Measurements from ENCODE around the gene HMCN1.

Gene HMCN1

DNA sequence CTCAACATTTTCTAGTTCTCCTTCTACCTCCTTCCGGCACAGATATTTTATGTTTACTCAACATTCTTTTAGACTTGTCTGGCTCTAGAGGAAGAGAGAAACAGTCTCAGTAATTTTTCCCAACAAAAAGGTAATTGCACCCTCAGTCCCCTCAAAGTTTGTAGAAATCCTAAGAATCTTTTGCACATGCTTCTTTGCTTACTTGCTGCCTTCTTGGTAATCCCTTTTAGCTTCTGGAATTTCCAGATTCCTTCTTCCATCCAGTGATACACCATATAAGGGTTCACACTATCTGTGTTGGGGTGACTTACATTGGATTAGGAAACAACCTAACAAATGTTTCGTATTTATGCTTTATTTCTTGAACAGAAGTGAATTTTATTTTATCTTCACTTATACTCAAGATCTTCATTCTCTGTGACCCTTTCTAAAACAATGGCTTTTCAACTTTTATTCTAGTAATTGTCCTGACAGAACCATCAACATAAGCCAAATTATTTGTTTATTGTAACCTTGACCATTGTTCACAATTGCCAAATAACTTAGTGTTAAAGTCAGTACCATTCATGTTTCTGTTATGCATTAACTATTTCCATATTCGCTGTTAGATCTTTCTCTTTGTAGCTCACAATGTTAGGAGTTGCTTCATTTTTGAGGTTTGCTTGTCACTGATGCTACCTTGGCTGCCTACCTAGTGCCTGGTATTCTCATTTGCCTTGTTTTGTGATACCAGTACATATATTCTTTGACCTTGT is 238.1 kb downstream of the HMCN1 start:
- peak; percentile 20 for DNase-seq

DNA sequence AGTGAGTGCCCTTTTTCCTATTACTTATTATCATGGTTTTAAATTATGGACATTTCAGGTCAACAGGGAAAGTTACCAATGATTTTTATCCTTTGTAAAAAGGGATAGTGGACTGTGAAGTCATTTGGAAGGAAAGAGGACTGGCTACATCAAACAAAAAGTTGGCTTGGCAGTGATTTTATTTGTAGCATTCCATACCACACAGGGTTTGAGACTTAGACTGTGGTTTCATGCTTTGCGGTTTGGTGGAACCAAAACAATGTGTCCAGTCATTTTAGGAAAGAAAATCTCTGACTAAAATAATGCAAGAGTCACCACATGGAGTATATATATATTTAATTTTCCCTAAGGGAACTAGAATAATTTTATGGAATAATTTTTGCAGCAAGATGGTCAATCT is 239.5 kb downstream of the HMCN1 start:
- DNase-seq, result peak; percentile 72

DNA sequence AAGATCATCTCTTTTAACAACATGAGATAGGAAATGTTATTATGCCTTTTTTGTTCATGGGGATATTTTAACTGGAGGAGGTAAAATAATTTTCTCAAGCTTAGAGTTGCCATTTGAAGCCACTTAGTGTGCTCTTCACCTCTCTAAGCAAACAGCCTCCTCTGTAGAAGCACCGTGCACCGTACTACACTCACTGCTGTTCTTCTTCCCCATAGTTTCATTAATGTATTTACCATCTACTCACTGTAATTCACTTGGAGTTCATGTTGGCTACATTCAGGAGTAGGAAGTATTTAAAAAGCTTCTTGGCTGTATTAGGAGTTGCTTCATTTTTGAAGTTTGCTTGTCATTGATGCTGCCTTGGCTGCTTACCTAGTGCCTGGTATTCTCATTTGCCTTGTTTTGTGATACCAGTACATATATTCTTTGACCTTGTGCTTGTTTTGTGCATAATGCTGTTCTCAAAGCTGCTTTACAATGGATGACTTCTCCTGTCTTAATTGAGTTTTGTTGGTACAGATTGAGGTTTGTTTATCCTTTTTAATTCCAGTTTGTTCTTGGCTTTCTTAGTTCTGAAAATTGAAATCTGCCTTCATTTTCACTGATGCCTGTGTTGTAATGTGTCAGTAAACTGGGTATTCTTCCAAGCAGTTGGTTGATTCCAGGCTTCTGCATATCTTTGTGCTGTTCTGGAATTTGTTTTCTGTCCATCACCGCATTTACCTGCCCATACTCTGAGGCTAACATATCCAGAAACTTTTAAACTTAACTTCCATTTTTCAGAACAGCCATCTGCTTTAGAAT is 240.4 kb downstream of the HMCN1 start:
- no peak for DNase-seq

DNA sequence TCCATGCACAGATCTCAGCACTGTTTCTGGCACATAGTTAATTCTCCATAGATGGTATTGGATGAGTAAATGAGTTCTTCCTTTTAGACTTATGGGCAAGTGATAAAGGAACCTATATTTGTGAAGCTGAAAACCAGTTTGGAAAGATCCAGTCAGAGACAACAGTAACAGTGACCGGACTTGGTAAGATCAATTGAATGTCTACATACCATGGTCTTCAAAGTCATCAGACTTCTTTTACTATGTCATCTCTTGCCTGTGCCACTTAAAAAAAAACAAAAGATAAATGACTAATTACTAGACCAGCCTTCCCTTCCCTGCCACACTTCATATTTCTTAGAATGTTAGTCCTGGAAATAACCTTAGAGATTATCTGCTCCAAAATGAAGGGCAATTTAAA is 246.7 kb downstream of the HMCN1 start:
- DNase-seq, result no peak

DNA sequence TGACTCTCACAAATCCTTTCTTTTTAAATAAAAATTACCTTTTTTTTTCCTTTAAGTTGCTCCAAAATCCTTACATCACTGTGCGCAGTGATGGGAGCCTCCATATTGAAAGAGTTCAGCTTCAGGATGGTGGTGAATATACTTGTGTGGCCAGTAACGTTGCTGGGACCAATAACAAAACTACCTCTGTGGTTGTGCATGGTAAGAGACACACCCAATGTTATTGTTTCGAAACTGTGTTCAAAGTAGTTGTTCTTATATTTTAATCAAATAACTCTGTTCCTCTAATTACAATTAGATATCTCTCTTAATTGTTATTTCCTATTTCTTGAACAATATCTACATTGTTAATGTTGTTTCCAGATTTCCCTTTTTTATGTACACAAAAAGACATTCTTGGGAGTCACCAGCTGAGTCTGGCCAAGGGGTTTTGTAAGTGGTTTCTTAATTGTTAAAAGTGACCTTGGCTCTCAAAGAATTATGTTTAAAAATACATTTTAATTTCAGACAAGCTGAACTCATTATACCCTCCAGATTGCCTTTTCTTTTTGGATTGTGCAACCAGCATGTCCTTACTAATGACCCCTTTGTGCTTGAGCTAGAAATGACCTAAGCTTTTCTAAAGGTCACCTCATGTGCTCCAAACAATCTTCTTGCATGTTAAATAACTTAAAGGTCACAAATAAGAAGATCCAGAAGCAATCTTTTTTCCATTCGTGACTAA is 250.1 kb downstream of the HMCN1 start:
- no peak for DNase-seq

DNA sequence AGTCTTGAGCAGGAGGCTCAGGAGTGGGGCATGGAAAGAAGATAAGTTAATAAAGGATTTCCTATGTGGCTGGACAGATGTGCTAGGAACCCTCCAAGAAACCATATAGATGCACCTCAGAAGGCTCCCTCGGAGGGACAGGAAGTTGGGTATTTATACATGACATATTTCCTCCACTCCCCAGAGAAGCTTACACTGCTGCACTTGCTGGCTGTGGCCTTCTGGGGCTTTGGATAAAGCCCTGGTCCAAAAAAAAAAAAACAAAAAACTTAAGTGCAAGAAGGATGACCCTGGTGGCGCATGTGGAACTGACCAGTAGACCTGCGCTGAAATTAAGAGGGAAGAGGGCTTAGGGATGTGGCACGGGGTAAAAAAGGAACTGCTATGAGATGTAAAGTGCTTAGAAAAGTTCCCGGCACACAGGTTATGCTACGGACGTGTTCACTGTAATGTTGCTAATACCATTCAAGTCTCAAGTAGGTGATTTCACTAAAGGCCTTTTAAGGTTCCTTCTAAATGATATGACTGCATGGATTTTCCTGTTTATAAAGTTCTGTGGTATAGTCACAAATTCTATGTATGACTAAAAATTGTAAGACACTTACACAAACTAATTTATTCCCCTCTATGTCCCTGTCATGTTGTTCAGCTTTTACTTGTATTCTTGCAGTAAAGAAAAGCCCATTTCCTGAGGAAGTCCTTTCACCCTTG is 253.6 kb downstream of the HMCN1 start:
- no peak for DNase-seq

DNA sequence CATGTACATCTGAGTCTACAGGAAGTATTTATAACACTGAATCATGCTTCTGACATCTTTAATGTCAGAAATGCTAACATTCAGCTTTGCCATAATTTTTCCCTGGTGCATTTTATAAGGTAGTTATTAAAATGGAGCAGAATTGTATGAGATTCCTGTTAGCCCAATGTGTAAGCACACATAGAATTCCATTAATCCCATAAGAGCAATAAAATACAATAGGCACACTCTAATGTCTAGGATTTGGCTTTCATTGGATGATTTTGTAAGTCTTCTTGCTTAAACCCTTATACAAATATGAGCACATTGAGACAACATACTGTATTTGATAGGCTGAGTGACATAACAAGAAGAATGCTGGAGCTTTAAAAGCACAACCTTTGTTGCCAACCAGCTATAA is 256.4 kb downstream of the HMCN1 start:
- no peak for DNase-seq

DNA sequence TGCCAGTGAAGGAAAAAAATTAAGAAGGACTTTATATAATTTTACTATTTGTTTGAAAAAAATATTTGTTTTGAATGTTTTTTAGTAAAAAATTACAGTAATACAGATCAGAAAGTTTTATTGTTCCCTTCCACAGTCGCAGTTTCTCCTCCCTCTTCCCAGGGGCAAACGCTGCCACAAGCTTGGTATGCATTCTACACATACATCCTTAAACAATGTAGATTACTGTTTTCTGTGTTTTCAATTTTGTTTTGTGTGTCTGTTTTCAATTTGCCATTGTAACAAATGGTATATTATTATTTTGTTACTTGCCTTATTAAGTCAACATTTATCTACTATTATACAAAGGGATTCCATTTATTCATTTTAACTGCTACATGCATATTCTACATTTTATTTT is 257.1 kb downstream of the HMCN1 start:
- no peak for DNase-seq

DNA sequence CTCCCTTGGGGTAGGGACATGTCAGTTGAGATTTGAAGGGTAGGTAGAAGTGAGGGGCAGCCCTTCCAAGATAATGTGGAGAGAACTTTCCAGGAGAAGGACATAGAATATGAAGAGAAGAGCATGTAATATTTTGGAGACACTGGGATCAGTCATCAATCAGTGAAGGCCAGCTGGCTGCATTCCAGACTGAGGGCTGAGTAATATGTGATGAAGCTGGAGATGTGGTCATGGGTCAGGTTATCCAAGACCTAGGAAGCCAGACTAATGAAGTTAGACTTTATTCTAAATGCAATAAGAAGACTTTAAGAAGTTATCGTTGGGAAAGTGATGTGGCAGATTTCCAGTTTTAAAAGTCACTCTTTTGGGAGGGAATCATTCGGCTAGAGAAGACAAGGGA is 262.0 kb downstream of the HMCN1 start:
- peak; percentile 62 for DNase-seq

DNA sequence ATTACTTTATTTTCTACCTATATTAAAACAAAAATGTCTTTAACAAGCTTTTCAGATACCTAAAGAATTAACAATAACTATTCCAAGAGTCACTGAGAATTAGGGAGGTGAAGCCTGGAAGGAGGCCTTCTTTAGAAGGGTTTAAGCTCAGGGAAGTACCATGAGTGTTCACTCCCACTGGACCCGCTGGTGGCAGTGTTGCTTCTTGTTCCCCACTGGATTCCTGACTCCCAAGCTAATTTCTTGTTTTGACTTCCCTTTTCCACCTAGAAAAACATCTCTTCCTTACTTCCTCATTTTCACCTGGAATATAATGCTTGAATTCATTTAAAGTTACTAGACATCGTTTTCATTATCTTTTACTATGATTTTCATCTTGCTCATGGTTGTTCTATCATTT is 264.2 kb downstream of the HMCN1 start:
- no peak for DNase-seq

DNA sequence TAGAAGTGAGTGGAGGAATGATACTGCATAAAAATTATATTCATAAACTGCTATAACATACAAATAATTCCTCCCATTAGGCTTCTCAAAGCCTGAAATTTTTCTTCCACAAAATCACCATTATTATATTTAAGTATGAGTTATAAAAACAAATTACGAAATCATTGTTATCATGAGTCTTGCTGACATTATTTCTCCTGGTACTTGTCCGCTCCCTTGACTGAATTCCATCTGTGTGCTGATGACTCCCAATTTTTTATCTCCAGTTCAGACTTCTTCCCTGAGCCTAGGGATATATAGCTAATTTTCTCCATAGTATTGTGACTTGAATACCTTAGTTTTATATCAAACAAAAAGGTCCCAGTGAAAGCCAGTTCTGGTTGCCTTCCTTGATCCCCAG is 268.2 kb downstream of the HMCN1 start:
- no peak for DNase-seq

DNA sequence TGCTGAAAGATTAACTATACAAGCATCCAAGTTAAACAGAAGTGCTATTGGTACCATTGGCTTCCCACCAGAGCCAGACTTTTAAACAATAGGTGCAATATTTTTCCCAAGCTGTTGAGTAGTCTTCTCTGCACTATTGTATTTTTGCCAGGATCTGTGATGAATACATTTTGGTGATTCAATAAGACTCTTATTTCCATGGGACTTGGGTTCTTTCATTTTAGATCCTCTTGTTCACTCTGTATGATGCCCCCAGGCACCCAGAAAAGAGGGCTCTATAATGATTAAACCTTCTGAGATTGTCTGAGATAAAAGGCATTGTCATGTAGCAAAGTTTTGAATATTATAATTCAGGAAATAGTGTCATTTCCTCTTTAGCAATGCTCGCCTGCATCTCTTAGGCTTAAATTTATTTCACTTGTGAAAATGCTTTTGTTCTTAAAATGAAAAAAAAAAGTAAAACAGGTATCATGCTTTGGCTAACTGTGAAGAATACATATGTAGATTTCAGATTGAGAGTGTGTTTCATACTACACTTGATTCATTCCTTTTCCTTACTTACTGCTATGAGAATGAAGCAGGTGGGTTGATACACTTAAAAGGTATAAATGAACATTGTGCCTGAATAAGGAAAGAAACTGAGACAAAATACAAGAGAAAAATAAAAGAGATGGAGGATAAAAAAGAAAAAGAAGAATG is 275.0 kb downstream of the HMCN1 start:
- DNase-seq, result no peak

DNA sequence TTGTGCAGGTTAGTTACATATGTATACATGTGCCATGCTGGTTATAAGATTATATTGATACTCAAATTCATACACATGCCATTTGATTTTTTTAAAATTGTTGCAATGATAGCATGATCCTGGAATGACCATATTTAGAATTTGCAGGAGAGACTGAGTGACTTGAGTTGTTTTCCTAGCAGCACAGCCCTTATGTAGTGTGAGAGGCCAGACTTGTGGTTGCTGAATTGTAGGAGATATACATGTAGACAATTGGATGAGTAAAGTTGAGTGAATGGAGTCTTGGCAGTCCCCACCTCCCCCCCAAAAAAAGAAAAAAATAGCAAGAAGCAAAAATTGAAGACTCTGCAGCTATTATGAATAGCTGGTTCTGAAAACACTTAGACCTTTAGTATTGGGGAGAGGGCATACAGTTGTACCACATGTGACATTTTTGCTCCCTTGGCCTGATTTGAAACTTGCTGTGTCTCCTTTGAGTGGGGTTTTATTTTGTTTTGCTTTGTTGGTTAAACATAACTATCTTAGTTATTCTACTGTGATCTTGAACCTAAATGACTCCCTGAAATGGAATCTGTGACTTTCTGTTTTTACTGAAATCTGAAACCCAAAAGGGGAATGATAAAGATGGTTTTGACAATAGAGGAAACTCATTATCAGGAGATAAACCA is 280.3 kb downstream of the HMCN1 start:
- no peak for DNase-seq

DNA sequence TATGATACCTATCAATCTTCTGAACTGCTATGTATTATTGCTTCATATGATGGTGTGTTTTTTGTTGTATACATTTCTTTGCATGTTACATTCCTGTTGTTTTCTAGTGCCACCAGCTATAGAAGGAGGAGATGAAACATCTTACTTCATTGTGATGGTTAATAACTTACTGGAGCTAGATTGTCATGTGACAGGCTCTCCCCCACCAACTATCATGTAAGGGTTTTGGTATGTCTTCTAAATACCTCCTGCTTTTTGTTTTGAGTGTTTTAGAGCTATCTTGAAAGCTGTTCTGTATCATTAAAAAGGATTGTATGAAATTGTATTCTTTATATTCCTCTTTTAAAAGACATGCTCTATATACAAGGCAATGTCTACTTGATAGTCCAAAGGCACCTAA is 282.7 kb downstream of the HMCN1 start:
- no peak for DNase-seq

DNA sequence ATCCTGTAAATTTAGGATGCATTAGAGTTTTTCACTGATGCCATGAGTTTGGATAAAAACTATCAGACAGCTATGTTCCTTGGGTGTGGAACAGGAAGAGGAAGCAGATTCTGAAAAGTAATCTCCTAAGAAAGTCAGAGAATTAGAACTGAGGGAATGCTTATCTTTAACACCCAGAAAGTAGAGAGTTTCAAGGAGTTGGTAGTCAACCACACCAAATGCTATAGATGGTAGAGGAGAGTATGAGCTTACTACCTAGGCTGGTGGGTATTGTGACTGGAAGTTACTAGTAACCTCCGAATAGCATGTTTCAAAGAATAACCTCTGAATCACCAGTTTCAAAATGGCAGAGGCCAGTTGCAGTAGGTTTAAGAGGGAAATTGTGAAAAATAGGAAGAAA is 288.0 kb downstream of the HMCN1 start:
- no peak for DNase-seq

DNA sequence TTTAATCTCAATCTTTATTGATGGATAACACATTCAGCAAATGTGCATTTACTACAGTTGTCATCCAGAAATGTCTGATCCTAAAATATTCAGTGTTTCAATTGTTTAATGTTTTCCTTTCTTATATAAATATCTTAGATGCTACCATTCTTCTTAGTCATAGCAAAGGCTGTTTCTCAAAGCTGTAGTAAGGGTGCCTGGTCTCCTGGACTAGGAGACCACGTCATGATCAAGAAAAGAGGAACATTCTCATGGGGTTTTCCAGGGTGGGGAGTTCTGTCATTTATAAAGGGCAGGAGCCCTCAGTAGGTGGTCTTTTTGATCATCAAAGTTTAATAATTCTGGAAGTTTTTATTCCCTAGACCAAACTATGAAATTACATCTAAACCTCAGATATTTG is 292.8 kb downstream of the HMCN1 start:
- DNase-seq, result no peak

DNA sequence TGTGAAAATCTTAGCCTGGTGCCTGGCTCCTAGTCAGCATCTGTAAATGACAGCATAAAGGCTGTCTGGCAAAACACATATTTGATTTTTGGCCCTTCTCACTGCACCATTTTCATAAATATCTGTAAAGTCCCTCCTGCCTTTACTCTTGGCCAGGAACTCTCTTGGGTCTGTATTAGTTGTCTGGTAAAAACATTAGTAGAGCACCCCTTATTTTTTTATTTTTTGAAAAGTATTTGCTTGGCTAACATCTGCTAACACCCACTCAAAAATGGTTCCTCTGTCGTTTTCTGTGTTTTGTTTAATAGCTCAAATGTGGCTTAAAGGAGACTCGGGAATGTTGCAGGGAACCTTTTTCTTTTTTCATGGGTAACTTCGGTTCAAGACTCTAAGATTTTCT is 293.4 kb downstream of the HMCN1 start:
- DNase-seq, result no peak

DNA sequence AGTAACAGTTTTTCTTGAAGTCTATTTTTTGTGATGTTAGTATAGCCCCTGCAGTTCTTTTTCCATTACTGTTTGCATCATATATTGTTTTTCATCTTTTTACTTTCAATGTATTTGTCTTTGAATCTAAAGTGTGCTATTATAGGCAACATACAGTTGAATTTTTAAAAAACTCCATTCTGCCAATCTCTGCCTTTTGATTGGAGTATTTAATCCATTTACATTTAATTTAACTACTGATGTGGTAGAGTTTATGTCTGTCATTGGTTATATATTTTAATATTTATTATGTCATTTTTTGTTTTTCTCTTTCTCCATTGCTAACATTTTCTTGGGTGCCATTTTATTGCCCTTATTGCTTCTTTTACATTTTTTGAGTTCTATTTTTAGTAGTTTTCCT is 296.3 kb downstream of the HMCN1 start:
- no peak for DNase-seq

DNA sequence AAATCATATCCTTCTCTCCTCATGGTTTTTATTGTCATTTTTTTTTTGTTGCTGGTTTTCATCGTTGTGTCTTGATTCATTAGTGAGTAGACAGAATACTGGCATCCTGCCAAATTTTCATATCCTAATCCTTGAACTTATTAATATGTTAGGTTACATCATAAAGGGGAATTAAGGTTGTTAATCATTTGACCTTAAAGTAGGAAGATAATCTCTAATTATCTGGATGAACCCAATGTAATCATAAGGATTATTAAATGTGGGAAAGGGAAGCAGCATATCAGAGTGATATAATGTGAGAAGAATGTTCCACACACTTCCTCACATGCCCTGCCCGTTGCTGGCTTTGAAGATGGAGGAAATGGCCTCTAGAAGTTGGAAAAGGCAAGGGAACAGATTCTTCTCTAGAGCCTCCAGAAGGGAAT is 299.7 kb downstream of the HMCN1 start:
- peak; percentile 11 for DNase-seq

DNA sequence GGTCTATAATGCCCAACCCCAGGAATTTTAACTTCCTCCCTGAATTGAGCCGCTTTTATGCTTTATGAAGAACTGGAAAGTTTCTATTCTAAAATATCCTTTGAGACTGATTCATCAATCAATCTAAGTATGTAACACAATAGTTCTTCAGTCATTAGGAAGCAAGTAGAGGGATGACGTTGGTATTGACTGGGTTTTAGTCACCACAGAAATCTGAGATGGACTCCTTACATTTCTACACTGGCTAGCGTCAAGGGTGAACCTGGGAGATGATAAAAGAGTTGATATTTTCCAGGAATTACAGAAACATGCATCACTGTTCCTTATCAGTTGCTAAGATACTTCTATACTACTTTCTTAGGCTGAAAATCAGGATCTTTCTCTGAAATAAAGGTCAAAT is 308.0 kb downstream of the HMCN1 start:
- no peak for DNase-seq

DNA sequence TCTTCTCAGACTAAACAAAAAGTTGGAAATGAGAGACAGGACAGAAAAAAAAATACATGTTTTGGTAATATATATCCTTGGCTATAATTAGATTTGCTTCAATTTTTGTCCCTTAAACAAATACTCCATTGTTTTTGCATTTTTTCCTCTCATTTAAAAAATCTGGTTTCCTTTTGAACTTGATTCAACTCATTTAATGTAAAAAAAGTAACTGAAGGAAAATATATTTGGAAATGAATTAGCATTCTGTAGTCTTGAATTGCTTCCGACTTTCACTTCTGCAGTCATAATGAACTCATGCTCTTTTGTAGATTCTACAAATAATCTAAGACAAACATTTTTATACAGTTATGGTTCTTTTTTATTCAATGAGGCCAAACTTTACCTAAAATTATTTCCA is 309.1 kb downstream of the HMCN1 start:
- no peak for DNase-seq

DNA sequence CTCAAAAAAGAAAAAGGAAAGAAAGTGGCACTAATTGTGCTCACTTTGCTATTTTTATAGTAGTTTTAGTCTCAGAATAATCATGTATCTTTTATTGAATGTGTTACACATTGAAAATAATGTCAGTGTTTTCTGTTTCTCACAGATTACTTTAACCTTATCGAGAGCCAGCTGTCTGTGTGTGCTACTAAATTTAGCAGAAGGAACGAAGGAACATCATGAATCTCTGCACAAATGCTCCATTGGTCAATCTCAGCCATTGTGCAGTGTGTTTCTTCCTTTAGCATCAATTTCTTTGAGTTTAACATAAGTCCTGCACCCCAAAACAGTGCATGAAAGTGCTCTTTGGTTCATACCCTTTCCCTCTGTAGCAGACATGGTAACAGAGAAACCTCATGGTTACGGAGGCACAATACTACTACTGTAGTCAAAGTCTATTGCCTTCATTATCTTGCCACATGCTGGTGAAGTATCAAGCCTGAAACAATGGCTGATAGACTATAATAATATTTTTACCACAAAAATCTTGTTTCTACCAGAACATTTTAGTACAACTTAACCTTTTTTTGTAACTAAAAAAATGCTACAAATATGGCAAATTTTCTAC is 310.0 kb downstream of the HMCN1 start:
- no peak for DNase-seq

Data from HCEC 1CT (cell line).